ENCODE data around the gene ITPK1.

- TF ChIP-seq CTCF (conservative IDR thresholded peaks at IDR 0.05) (no peak), ZFX (IDR thresholded peaks at IDR 0.05) (no peak)
Measured at GRCh38 chr14:93041830-93042229, 73.9 kb downstream of the ITPK1 start.
